Lower leg skin (tissue), 3 donors: ENCODE measurements around the gene STK10.

ENCODE experiments used
- CTCF ChIP-seq, 3 donors: fragments of 450-650 bp; IDR thresholded peaks; one replicate each; pipeline ENCODE4 v1.5.1; 2016; ENCODE audit warnings: antibody characterized with exemption in 3 of 3, mild to moderate bottlenecking in 3 of 3, moderate library complexity in 2 of 3
- POLR2A ChIP-seq, 2 donors: fragments of 450-650 bp; IDR thresholded peaks; one replicate each; pipeline ENCODE4 v1.6.1; 2016 to 2017; ENCODE audit warnings: antibody characterized with exemption in 2 of 2, mild to moderate bottlenecking in 1 of 2, moderate library complexity in 1 of 2

- TF ChIP-seq CTCF (IDR thresholded peaks at IDR 0.05): no peak
- no peak for TF ChIP-seq POLR2A (IDR thresholded peaks at IDR 0.05)
Observed at GRCh38 chr5:172049226-172049796, 138.7 kb downstream of the STK10 start.
